ENCODE results near the gene CLDN14.
A peak's percentile ranks its signal among the peaks of the same experiment; 100 is the strongest.

CLDN14 gene

GRCh38 chr21:36479415-36480402 lies at the start of gene CLDN14:
Gene CLDN14, minus strand, starts transcription at chr21:36480122. Its CDS starts 18,427 bp downstream, at chr21:36461695.
- TF ChIP-seq ZFX (IDR thresholded peaks at IDR 0.05) (no peak), CTCF (conservative IDR thresholded peaks at IDR 0.05) (no peak)
- H3K27ac ChIP-seq: peak within 1 kb of the TSS; percentile 51

- TF ChIP-seq CTCF (conservative IDR thresholded peaks at IDR 0.05) (no peak), ZFX (IDR thresholded peaks at IDR 0.05) (no peak)
- H3K27ac ChIP-seq: no peak overlapping the region
Measured at GRCh38 chr21:36528716-36529115, 48.8 kb upstream of the CLDN14 start.

- no peak for TF ChIP-seq ZFX (IDR thresholded peaks at IDR 0.05)
- TF ChIP-seq CTCF (conservative IDR thresholded peaks at IDR 0.05): no peak
- no peak overlapping the region for H3K27ac ChIP-seq
Measured at GRCh38 chr21:36527317-36527716, 47.4 kb upstream of the CLDN14 start.

- no peak overlapping the region for H3K27ac ChIP-seq
- TF ChIP-seq ZFX (IDR thresholded peaks at IDR 0.05) (no peak), CTCF (conservative IDR thresholded peaks at IDR 0.05) (no peak)
Measured at GRCh38 chr21:36526104-36526503, 46.2 kb upstream of the CLDN14 start.

GRCh38 chr21:36524477-36524876 lies 44.6 kb upstream of the CLDN14 start:
- TF ChIP-seq ZFX (IDR thresholded peaks at IDR 0.05) (no peak), CTCF (conservative IDR thresholded peaks at IDR 0.05) (no peak)
- H3K27ac ChIP-seq: no peak overlapping the region

- TF ChIP-seq ZFX (IDR thresholded peaks at IDR 0.05): no peak
- TF ChIP-seq CTCF (conservative IDR thresholded peaks at IDR 0.05): no peak
- peak overlapping the region; percentile 59 for H3K27ac ChIP-seq
Measured at GRCh38 chr21:36522219-36522808, 42.4 kb upstream of the CLDN14 start.

GRCh38 chr21:36518883-36519492 lies 39.1 kb upstream of the CLDN14 start:
- no peak overlapping the region for H3K27ac ChIP-seq
- no peak for TF ChIP-seq ZFX (IDR thresholded peaks at IDR 0.05)
- no peak for TF ChIP-seq CTCF (conservative IDR thresholded peaks at IDR 0.05)
